Activated T-cell treated with anti-CD3 and anti-CD28 coated beads, Interleukin-2, amount 50 U/mL, for 72 hours (primary cell): ENCODE results near the gene SNAI1. TPM values are rescaled to one million over a fixed set of nuclear protein-coding genes. Genes with fewer than 3 reads are reported as not detected.

Experiments
- ATAC-seq, 2 donors: fragments of 150-1000 bp; cut with Tn5 transposase; replicated peaks in 1 of 2; 2 replicates each; pipeline ENCODE4 v1.10.0; 2021; ENCODE audit warnings: moderate library complexity in 2 of 2, mild to moderate bottlenecking in 1 of 2
- DNase-seq, 2 donors: peaks; one replicate each; pipeline ENCODE4 v3.0.0; 2021 to 2022; ENCODE audit warnings: mixed read lengths in 1 of 2
- H3K27ac Mint-ChIP-seq: one replicate; pipeline ENCODE4 v1.8.0; 2022; ENCODE audit warnings: mild to moderate bottlenecking, moderate library complexity, mixed read lengths
- H3K27me3 Mint-ChIP-seq: one replicate; pipeline ENCODE4 v1.8.0; 2022; ENCODE audit warnings: low read depth, mixed read lengths
- H3K36me3 Mint-ChIP-seq, 2 donors: one replicate each; pipeline ENCODE4 v1.8.0; 2022; ENCODE audit warnings: mixed read lengths in 2 of 2, mild to moderate bottlenecking in 1 of 2; ENCODE audit not compliant: insufficient read depth in 2 of 2
- H3K4me1 Mint-ChIP-seq: one replicate; pipeline ENCODE4 v1.8.0; 2022; ENCODE audit warnings: low read depth, mixed read lengths
- H3K4me3 Mint-ChIP-seq, 2 donors: one replicate each; pipeline ENCODE4 v1.8.0; 2022; ENCODE audit warnings: mild to moderate bottlenecking in 2 of 2, mixed read lengths in 2 of 2, moderate library complexity in 2 of 2
- H3K9me3 Mint-ChIP-seq, 2 donors: one replicate each; pipeline ENCODE4 v1.8.0; 2022; ENCODE audit warnings: mixed read lengths in 2 of 2
- total RNA-seq, 2 donors: library from RNA; stranded (reverse); gene quantifications; one replicate each; pipeline ENCODE4 v1.2.3, GENCODE V29; 2022

The SNAI1 gene
- total RNA-seq, result 1 to 10 TPM; 1.3 TPM

DNA sequence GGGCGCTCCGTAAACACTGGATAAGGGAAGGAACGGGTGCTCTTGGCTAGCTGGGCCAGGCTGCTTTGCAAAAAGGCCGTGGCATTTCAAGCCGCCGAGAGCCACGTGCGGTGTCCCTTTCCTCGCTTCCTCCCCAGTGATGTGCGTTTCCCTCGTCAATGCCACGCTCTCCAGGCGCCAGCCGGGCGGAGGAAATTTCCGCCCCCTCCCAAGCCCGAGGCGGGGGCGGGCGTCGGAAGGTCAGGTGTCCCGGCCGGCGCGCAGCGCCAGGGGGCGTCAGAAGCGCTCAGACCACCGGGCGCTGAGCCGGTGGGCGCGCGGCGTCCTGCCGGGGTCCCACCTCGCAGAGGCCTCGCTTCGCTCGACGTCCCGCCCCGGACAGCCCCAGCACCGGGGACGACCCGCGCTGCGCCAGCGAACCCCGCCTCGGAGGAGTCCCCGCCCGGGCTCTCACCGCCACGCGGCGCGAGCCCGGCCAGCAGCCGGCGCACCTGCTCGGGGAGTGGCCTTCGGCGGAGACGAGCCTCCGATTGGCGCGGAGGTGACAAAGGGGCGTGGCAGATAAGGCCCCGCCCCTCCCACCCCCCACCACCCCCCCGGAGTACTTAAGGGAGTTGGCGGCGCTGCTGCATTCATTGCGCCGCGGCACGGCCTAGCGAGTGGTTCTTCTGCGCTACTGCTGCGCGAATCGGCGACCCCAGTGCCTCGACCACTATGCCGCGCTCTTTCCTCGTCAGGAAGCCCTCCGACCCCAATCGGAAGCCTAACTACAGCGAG lies at the start of gene SNAI1:
SNAI1 (plus strand) TSS at position 635 of the 777 bp plus-strand sequence; CDS start at position 715, 80 bp downstream.
- Mint-ChIP-seq H3K27ac (no peak within 1 kb of the TSS), H3K27me3 (peaks cover 27% of the 10 kb centered on the region), H3K4me1 (peaks cover 32% of the 10 kb centered on the region), H3K4me3 (peak within 1 kb of the TSS; percentile 81 to 82), H3K36me3 (no peaks in the 10 kb centered on the region), H3K9me3 (no peaks in the 10 kb centered on the region)
- DNase-seq, result peak; percentile 83 to 88
- ATAC-seq, result peak; percentile 93

- Mint-ChIP-seq H3K4me3 (peak overlapping the region; percentile 93 to 99), H3K36me3 (peaks cover 2 to 5% of the 10 kb centered on the region in 2 donors), H3K27me3 (no peaks in the 10 kb centered on the region), H3K27ac (no peak overlapping the region), H3K4me1 (peaks cover 35% of the 10 kb centered on the region), H3K9me3 (no peaks in the 10 kb centered on the region)
- peak; percentile 11 to 16 for ATAC-seq
- DNase-seq, result no peak
Measured at GRCh38 chr20:49935746-49936152, 47.0 kb upstream of the SNAI1 start.

DNA sequence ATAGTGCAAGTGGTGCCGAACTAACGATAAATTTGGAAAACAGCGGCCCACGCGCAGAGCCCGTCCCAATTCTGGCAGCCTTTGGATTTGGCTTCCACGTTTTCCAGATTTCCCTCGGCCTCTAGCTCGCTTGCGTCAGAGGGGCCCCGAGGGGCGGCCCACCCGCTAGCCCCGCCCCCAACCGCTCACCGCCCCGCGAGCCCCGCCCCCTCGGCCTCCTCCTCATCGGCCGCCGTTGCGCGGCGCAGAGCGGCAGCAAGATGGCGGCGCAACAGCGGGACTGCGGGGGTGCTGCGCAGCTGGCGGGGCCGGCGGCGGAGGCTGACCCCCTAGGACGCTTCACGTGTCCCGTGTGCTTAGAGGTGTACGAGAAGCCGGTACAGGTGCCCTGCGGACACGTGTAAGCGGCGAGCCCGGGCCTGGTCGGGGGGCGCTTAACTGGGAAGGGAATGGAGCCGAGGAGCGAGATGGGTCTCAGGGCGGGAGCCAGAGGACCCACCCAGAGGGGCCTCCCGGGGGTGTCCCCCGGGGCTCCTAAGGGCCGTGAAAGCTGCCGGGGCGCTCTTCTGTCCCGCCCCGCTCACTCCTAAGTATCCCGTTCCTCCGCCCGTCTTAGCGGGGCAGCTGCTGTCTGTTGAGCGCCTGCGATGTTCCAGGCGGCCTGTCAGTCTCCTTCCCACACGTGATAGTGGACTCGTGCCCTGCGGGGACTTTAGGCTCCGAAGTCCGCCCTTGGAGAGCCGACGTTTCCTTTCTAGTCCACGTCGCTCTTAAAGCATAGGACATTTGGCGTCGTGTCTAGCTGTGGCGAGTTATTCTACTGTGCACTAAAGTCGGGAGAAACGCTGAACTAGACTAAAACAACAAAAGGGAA lies 46.4 kb upstream of the SNAI1 start, which contains the start of gene RNF114:
RNF114 (plus strand) TSS at position 245 of the 874 bp plus-strand sequence; CDS start at position 261, 16 bp downstream.
- H3K4me3 Mint-ChIP-seq, result peak within 1 kb of the TSS; percentile 93 to 99
- peak; percentile 90 to 92 for DNase-seq
- peak within 1 kb of the TSS; percentile 96 for H3K27ac Mint-ChIP-seq
- H3K9me3 Mint-ChIP-seq, result no peaks in the 10 kb centered on the region
- no peaks in the 10 kb centered on the region for H3K27me3 Mint-ChIP-seq
- H3K4me1 Mint-ChIP-seq, result peaks cover 41% of the 10 kb centered on the region
- H3K36me3 Mint-ChIP-seq, result peaks cover 5 to 6% of the 10 kb centered on the region in 2 donors
- peak; percentile 92 to 94 for ATAC-seq

- DNase-seq (no peak), ATAC-seq (no peak)
- peak overlapping the region; percentile 96 for H3K27ac Mint-ChIP-seq
- H3K4me3 Mint-ChIP-seq, result peak overlapping the region; percentile 93 to 99
- H3K27me3 Mint-ChIP-seq, result no peaks in the 10 kb centered on the region
- H3K36me3 Mint-ChIP-seq, result peaks cover 5 to 10% of the 10 kb centered on the region in 2 donors
- H3K9me3 Mint-ChIP-seq, result no peaks in the 10 kb centered on the region
- H3K4me1 Mint-ChIP-seq, result peaks cover 43% of the 10 kb centered on the region
Measured at GRCh38 chr20:49937027-49937929, 45.5 kb upstream of the SNAI1 start.

DNA sequence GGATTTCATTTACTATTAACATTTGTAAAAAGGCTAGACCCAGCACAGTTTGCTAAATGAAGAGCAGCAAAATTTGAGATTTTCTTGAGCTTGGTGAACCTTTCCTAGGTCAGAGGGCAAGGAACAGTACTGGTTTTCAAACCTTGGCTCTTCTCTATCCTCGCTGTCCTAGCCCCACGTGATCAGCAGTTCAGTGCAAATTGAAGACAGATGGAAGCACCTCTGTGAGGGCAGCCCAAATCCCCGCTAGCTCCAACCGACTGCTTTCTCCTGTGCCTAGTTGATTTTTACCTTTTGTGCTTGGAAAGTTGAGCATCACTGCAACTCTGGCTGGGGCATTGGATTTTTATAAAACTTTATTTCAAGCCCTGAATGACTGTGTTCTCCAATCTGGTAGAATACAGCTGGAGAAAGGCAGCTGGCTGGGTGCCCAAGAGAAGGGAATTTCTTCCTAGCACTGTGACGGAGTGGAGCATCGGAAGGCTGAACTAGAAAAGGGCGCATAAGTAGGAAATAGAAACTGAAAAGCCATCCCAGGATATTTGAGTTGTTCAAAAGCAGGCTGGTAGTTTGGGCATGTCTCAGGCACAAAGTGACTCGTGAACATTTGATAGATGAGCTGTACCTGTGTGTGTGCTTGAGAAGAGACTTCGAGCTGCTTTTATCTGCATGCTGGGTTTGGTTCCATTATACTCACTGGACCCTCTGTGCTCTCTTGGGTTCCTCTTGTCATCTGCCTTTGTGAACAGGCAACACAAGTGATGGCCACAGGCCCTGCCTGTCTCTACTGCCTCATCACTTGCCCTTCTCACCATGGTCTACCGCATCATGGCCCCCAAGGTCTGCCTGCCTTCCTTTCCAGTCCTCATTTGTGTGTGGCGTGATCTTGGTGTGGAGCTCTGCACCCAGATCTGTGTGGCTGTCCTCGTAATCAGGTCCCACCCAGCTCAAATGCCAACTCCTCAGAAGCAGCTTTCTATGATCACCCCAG lies 44.3 kb upstream of the SNAI1 start:
- DNase-seq (no peak), ATAC-seq (no peak)
- peak overlapping the region; percentile 93 to 99 for H3K4me3 Mint-ChIP-seq
- no peaks in the 10 kb centered on the region for H3K9me3 Mint-ChIP-seq
- peak overlapping the region; percentile 89 for H3K27ac Mint-ChIP-seq
- H3K27me3 Mint-ChIP-seq, result no peaks in the 10 kb centered on the region
- H3K4me1 Mint-ChIP-seq, result peaks cover 43% of the 10 kb centered on the region
- peaks cover 5 to 12% of the 10 kb centered on the region in 2 donors for H3K36me3 Mint-ChIP-seq

- DNase-seq (no peak), ATAC-seq (no peak)
- H3K9me3 Mint-ChIP-seq, result no peaks in the 10 kb centered on the region
- H3K36me3 Mint-ChIP-seq, result peaks cover 5 to 13% of the 10 kb centered on the region in 2 donors
- H3K4me3 Mint-ChIP-seq, result no peak overlapping the region
- no peak overlapping the region for H3K27ac Mint-ChIP-seq
- no peaks in the 10 kb centered on the region for H3K27me3 Mint-ChIP-seq
- peaks cover 34% of the 10 kb centered on the region for H3K4me1 Mint-ChIP-seq
Measured at GRCh38 chr20:49941456-49941855, 41.3 kb upstream of the SNAI1 start.

- Mint-ChIP-seq H3K4me1 (peaks cover 27% of the 10 kb centered on the region), H3K4me3 (no peak overlapping the region), H3K27me3 (no peaks in the 10 kb centered on the region), H3K9me3 (no peaks in the 10 kb centered on the region), H3K27ac (no peak overlapping the region), H3K36me3 (peaks cover 2 to 19% of the 10 kb centered on the region in 2 donors)
- no peak for DNase-seq
- no peak for ATAC-seq
Measured at GRCh38 chr20:49942303-49942702, 40.5 kb upstream of the SNAI1 start.

DNA sequence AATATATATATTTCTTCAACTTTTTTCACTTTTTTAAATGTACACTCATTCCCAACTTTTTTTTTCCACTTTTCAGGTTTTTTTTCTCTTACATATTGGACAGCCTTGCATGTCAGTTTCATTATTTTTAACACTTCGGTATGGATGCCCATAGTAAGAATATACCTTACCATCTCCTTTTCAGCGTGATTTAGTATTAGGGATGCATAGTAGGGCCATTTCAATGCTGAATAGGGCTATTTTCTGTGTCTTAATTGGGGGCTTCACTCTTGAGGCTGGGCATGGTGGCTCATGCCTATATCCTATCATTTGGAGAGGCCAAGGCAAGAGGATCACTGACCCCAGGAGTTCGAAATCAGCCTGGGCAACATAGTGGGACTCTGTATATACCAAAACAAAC lies 39.8 kb upstream of the SNAI1 start:
- Mint-ChIP-seq H3K36me3 (peaks cover 4 to 22% of the 10 kb centered on the region in 2 donors), H3K9me3 (no peaks in the 10 kb centered on the region), H3K27ac (no peak overlapping the region), H3K4me1 (peaks cover 21% of the 10 kb centered on the region), H3K27me3 (no peaks in the 10 kb centered on the region), H3K4me3 (no peak overlapping the region)
- ATAC-seq, result no peak
- DNase-seq, result no peak

DNA sequence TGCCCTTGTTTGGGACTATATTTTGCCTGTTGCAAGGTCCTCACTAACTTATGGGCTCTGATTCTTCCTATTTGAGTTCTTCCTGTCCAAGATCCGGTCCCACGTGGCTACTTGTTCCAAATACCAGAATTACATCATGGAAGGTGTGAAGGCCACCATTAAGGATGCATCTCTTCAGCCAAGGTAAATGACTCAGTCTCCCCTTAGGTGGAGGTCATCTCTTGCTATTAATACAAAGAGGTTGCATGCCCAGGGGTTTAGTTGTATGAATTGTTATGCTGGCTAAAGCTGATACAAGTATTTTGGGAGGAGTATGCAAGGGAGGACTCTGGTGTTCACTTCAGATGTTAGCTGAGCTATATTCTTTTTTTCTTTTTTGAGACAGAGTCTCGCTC lies 37.5 kb upstream of the SNAI1 start:
- Mint-ChIP-seq H3K9me3 (no peaks in the 10 kb centered on the region), H3K27ac (no peak overlapping the region), H3K4me3 (no peak overlapping the region), H3K36me3 (peaks cover 10 to 35% of the 10 kb centered on the region in 2 donors), H3K4me1 (peaks cover 28% of the 10 kb centered on the region), H3K27me3 (no peaks in the 10 kb centered on the region)
- ATAC-seq (no peak), DNase-seq (no peak)

- no peaks in the 10 kb centered on the region for H3K27me3 Mint-ChIP-seq
- H3K27ac Mint-ChIP-seq, result no peak overlapping the region
- peaks cover 32% of the 10 kb centered on the region for H3K4me1 Mint-ChIP-seq
- peaks cover 14 to 39% of the 10 kb centered on the region in 2 donors for H3K36me3 Mint-ChIP-seq
- no peak overlapping the region for H3K4me3 Mint-ChIP-seq
- no peaks in the 10 kb centered on the region for H3K9me3 Mint-ChIP-seq
- no peak for ATAC-seq
- DNase-seq, result no peak
Measured at GRCh38 chr20:49945701-49946477, 36.9 kb upstream of the SNAI1 start.

- Mint-ChIP-seq H3K9me3 (no peaks in the 10 kb centered on the region), H3K27ac (no peak overlapping the region), H3K4me1 (peaks cover 31% of the 10 kb centered on the region), H3K4me3 (no peak overlapping the region), H3K27me3 (no peaks in the 10 kb centered on the region), H3K36me3 (peaks cover 16 to 40% of the 10 kb centered on the region in 2 donors)
- no peak for ATAC-seq
- DNase-seq, result no peak
Measured at GRCh38 chr20:49948178-49948577, 34.6 kb upstream of the SNAI1 start.
